Right forelimb (tissue), 1 donor: ENCODE data around the gene GJC2.
"Not testable (repeated sequence)": the region's sequence is repeated elsewhere in the genome, so short reads cannot be mapped to it uniquely, and the experiment has no call there.

ENCODE experiments used
- DNase-seq: peaks from one replicate; pipeline ENCODE4 v3.0.0-alpha.2; 2018

GJC2 gene

GRCh38 chr1:228149406-228150119 lies at the start of gene GJC2:
Gene GJC2, plus strand, starts transcription at chr1:228149930. Its CDS starts 7,829 bp downstream, at chr1:228157759.
- peak; percentile 54 for DNase-seq

- no peak for DNase-seq
Observed at GRCh38 chr1:228100822-228101613, 48.7 kb upstream of the GJC2 start.

GRCh38 chr1:228101614-228101993 lies 48.1 kb upstream of the GJC2 start:
- DNase-seq: no peak

GRCh38 chr1:228101994-228102790 lies 47.5 kb upstream of the GJC2 start:
- peak; percentile 61 for DNase-seq

GRCh38 chr1:228102791-228103620 lies 46.7 kb upstream of the GJC2 start, which contains the start of gene C1orf35:
Gene C1orf35, minus strand, starts transcription at chr1:228103325. Its CDS starts 98 bp downstream, at chr1:228103227.
- peak; percentile 96 for DNase-seq

- DNase-seq: no peak
Observed at GRCh38 chr1:228104526-228105269, 45.0 kb upstream of the GJC2 start.

GRCh38 chr1:228105270-228105995 lies 44.3 kb upstream of the GJC2 start:
- DNase-seq: no peak

- DNase-seq: no peak
Observed at GRCh38 chr1:228105996-228106799, 43.5 kb upstream of the GJC2 start.

GRCh38 chr1:228106800-228107054 lies 43.0 kb upstream of the GJC2 start:
- no peak for DNase-seq

GRCh38 chr1:228107636-228108035 lies 42.1 kb upstream of the GJC2 start:
- no peak for DNase-seq

GRCh38 chr1:228108055-228108690 lies 41.6 kb upstream of the GJC2 start:
- no peak for DNase-seq

- DNase-seq: no peak
Observed at GRCh38 chr1:228108742-228109072, 41.0 kb upstream of the GJC2 start.

- DNase-seq: peak; percentile 100
Observed at GRCh38 chr1:228109073-228109961, 40.4 kb upstream of the GJC2 start, which contains the start of gene MRPL55. Gene MRPL55, minus strand, starts transcription at chr1:228109299. Its CDS starts 1,039 bp downstream, at chr1:228108260.

- no peak for DNase-seq
Observed at GRCh38 chr1:228109962-228110488, 39.7 kb upstream of the GJC2 start.

- no peak for DNase-seq
Observed at GRCh38 chr1:228110556-228110955, 39.2 kb upstream of the GJC2 start.

- not testable (repeated sequence) for DNase-seq
Observed at GRCh38 chr1:228111315-228111714, 38.4 kb upstream of the GJC2 start.

GRCh38 chr1:228112167-228112566 lies 37.6 kb upstream of the GJC2 start:
- no peak for DNase-seq

- DNase-seq: no peak
Observed at GRCh38 chr1:228112617-228113016, 37.1 kb upstream of the GJC2 start.
